ENCODE measurements around the gene GOSR1. TPM values are rescaled to one million over a fixed set of nuclear protein-coding genes. Genes with fewer than 3 reads are reported as not detected.
"Not testable (repeated sequence)": the region's sequence is repeated elsewhere in the genome, so short reads cannot be mapped to it uniquely, and the experiment has no call there.

Gene GOSR1
- total RNA-seq, 1 donor from 2014 or later, result 38.3 TPM

- Histone ChIP-seq H3K4me3 (ENCODE audit: low read depth, low read length) (no peak overlapping the region), H3K36me3 (ENCODE audit: control insufficient read depth, insufficient read depth, low read length) (no peaks in the 10 kb centered on the region), H3K27me3 (ENCODE audit: control insufficient read depth, insufficient read depth, low read length) (peaks cover 9% of the 10 kb centered on the region)
- DNase-seq (ENCODE audit: low read depth), result no peak
- no peak for TF ChIP-seq CTCF (IDR thresholded peaks at IDR 0.05; ENCODE audit: insufficient read depth, low read length, poor library complexity, severe bottlenecking)
Observed at GRCh38 chr17:30565073-30565935, 88.1 kb downstream of the GOSR1 start.

- not testable (repeated sequence) for H3K4me3 ChIP-seq (ENCODE audit: low read depth, low read length); H3K36me3 ChIP-seq (ENCODE audit: control insufficient read depth, insufficient read depth, low read length); H3K27me3 ChIP-seq (ENCODE audit: control insufficient read depth, insufficient read depth, low read length); DNase-seq (ENCODE audit: low read depth)
Observed at GRCh38 chr17:30566104-30566503, 88.9 kb downstream of the GOSR1 start.

GRCh38 chr17:30566516-30567225 lies 89.5 kb downstream of the GOSR1 start:
- not testable (repeated sequence) for H3K27me3 ChIP-seq (ENCODE audit: control insufficient read depth, insufficient read depth, low read length); H3K36me3 ChIP-seq (ENCODE audit: control insufficient read depth, insufficient read depth, low read length); DNase-seq (ENCODE audit: low read depth); H3K4me3 ChIP-seq (ENCODE audit: low read depth, low read length)

GRCh38 chr17:30567231-30568116 lies 90.3 kb downstream of the GOSR1 start:
- Histone ChIP-seq H3K4me3 (ENCODE audit: low read depth, low read length) (no peak overlapping the region), H3K27me3 (ENCODE audit: control insufficient read depth, insufficient read depth, low read length) (peaks cover 9% of the 10 kb centered on the region), H3K36me3 (ENCODE audit: control insufficient read depth, insufficient read depth, low read length) (no peaks in the 10 kb centered on the region)
- DNase-seq (ENCODE audit: low read depth), result no peak
- no peak for TF ChIP-seq CTCF (IDR thresholded peaks at IDR 0.05; ENCODE audit: insufficient read depth, low read length, poor library complexity, severe bottlenecking)

- no peaks in the 10 kb centered on the region for H3K36me3 ChIP-seq (ENCODE audit: control insufficient read depth, insufficient read depth, low read length)
- H3K27me3 ChIP-seq (ENCODE audit: control insufficient read depth, insufficient read depth, low read length), result peaks cover 9% of the 10 kb centered on the region
- TF ChIP-seq CTCF (IDR thresholded peaks at IDR 0.05; ENCODE audit: insufficient read depth, low read length, poor library complexity, severe bottlenecking), result no peak
- no peak for DNase-seq (ENCODE audit: low read depth)
- H3K4me3 ChIP-seq (ENCODE audit: low read depth, low read length), result no peak overlapping the region
Observed at GRCh38 chr17:30568117-30568430, 90.9 kb downstream of the GOSR1 start.

- H3K27me3 ChIP-seq (ENCODE audit: control insufficient read depth, insufficient read depth, low read length), result peaks cover 12% of the 10 kb centered on the region
- not testable (repeated sequence) for DNase-seq (ENCODE audit: low read depth); H3K4me3 ChIP-seq (ENCODE audit: low read depth, low read length); H3K36me3 ChIP-seq (ENCODE audit: control insufficient read depth, insufficient read depth, low read length)
Observed at GRCh38 chr17:30569531-30570175, 92.4 kb downstream of the GOSR1 start.

- TF ChIP-seq CTCF (IDR thresholded peaks at IDR 0.05; ENCODE audit: insufficient read depth, low read length, poor library complexity, severe bottlenecking), result no peak
- H3K27me3 ChIP-seq (ENCODE audit: control insufficient read depth, insufficient read depth, low read length), result peaks cover 9% of the 10 kb centered on the region
- no peak overlapping the region for H3K4me3 ChIP-seq (ENCODE audit: low read depth, low read length)
- H3K36me3 ChIP-seq (ENCODE audit: control insufficient read depth, insufficient read depth, low read length), result no peaks in the 10 kb centered on the region
- DNase-seq (ENCODE audit: low read depth), result no peak
Observed at GRCh38 chr17:30570191-30570590, 93.0 kb downstream of the GOSR1 start.
